BLaER1 treated with 17β-estradiol and CSF1 and Interleukin-3, amounts not matched to agents 10 nM and 100 nM (cell line): ENCODE measurements around the gene PKD1.

Source experiments
- H3K27ac ChIP-seq, 11 experiments: shearing (Covaris generic); formaldehyde crosslinking; 2 replicates each; pipeline ENCODE4 v1.8.1; 2022
- H3K27me3 ChIP-seq, 11 experiments: shearing (Covaris generic); formaldehyde crosslinking; 2 replicates each; pipeline ENCODE4 v1.8.1; 2022
- H3K36me3 ChIP-seq, 11 experiments: shearing (Covaris generic); formaldehyde crosslinking; 2 replicates each; pipeline ENCODE4 v1.8.1; 2022
- H3K4me1 ChIP-seq, 10 experiments: shearing (Covaris generic); formaldehyde crosslinking; 2 replicates each; pipeline ENCODE4 v1.8.1; 2022
- H3K4me2 ChIP-seq, 11 experiments: shearing (Covaris generic); formaldehyde crosslinking; 2 replicates each; pipeline ENCODE4 v1.8.1; 2022
- H3K4me3 ChIP-seq, 10 experiments: shearing (Covaris generic); formaldehyde crosslinking; 2 replicates each; pipeline ENCODE4 v1.8.1; 2022
- H3K9ac ChIP-seq, 11 experiments: shearing (Covaris generic); formaldehyde crosslinking; 2 replicates each; pipeline ENCODE4 v1.8.1; 2022
- H3K9me3 ChIP-seq, 11 experiments: shearing (Covaris generic); formaldehyde crosslinking; replicated peaks in 1 of 11; 2 replicates each; pipeline ENCODE4 v1.8.1; 2022
- H4K20me1 ChIP-seq, 11 experiments: shearing (Covaris generic); formaldehyde crosslinking; 2 replicates each; pipeline ENCODE4 v1.8.1; 2022
- Cebpa-rat ChIP-seq, 11 experiments: shearing (Covaris generic); IDR thresholded peaks; 2 replicates each; pipeline ENCODE4 v1.8.1; 2022

PKD1 gene

DNA sequence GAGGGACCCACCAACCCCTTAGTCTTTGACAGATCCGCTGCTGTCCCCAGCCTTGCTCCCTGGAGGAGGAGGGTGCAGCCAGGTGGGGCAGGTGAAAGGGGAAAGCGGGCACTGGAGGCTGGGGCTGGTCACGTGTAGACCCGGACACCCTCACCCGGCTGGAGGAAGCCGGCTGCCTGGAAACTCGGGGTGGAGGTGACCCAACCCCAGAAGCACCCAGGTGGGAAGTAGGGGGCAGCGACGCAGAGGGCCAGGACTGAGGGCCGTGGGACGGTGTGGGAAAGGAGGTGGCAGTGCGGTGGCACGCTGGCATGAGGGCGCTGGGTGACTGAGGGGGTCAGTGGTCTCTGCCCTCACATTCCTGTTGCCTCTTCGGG lies 22.6 kb upstream of the PKD1 start:
- peaks cover 81 to 91% (median 85%) of the 10 kb centered on the region in 11 experiments for H4K20me1 ChIP-seq
- peak overlapping the region; percentile 40 to 97 (median 80); a peak in 17 of 20 replicates for H3K4me3 ChIP-seq
- H3K9me3 ChIP-seq, result peaks cover 0 to 6% (median 1%) of the 10 kb centered on the region in 11 experiments; a peak in 12 of 22 replicates
- H3K36me3 ChIP-seq, result peaks cover 11 to 47% (median 34%) of the 10 kb centered on the region in 11 experiments
- H3K27ac ChIP-seq, result peak overlapping the region; percentile 76 to 91 (median 86)
- peak overlapping the region; percentile 82 to 95 (median 90) for H3K9ac ChIP-seq
- no peak for TF ChIP-seq Cebpa-rat (IDR thresholded peaks at IDR 0.05)
- H3K4me2 ChIP-seq, result peak overlapping the region; percentile 99 to 100 (median 100)
- peaks cover 56 to 66% (median 61%) of the 10 kb centered on the region in 10 experiments for H3K4me1 ChIP-seq
- H3K27me3 ChIP-seq, result no peaks in the 10 kb centered on the region

DNA sequence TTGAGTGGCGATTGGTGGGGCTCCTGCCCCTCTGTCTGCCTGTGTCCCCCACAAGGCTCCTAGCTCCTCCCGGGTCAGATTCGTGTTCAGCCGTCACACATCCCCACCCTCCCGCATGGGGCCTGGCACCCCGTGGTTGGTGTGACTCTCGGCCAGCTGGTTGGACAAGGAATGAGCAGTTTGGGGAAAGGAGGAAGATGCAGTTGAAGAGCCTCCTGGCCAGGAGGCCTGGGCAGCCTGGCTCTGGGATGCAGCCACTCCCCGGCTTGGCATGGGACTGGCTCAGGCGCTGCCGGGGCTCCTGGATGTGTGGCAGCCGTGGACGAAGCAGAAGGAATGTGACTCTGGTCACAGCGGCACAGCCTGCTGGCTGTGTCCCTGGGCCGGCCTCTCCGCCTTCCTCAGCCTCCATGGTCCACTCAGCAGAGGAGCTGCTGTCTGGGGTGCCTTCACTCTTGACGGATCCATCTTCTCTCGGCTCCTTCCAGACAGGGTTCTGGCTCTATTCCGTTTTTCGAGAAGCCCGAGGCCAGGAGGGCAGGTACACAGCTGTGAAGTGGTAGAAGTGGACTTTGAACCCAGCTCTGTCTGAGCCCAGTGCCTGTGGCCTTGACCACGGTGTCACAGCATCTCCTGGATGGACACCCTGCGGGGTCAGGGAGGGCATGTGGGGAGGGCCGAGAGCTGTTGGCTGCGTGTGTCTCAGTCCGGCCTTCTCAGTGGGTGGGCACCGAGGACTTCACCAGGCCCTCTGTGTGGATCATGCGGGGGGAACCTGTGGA lies 22.0 kb upstream of the PKD1 start:
- TF ChIP-seq Cebpa-rat (IDR thresholded peaks at IDR 0.05), result no peak
- H3K4me3 ChIP-seq, result peak overlapping the region; percentile 79 to 97 (median 88); a peak in 19 of 20 replicates
- peak overlapping the region; percentile 82 to 95 (median 90) for H3K9ac ChIP-seq
- no peaks in the 10 kb centered on the region for H3K27me3 ChIP-seq
- H3K9me3 ChIP-seq, result peaks cover 0 to 4% (median 0%) of the 10 kb centered on the region in 11 experiments; a peak in 3 of 22 replicates
- H3K27ac ChIP-seq, result peak overlapping the region; percentile 79 to 91 (median 86)
- H3K4me2 ChIP-seq, result peak overlapping the region; percentile 99 to 100 (median 100)
- H3K4me1 ChIP-seq, result peaks cover 60 to 68% (median 65%) of the 10 kb centered on the region in 10 experiments
- H4K20me1 ChIP-seq, result peaks cover 81 to 91% (median 86%) of the 10 kb centered on the region in 11 experiments
- peaks cover 14 to 47% (median 34%) of the 10 kb centered on the region in 11 experiments; a peak in 21 of 22 replicates for H3K36me3 ChIP-seq

DNA sequence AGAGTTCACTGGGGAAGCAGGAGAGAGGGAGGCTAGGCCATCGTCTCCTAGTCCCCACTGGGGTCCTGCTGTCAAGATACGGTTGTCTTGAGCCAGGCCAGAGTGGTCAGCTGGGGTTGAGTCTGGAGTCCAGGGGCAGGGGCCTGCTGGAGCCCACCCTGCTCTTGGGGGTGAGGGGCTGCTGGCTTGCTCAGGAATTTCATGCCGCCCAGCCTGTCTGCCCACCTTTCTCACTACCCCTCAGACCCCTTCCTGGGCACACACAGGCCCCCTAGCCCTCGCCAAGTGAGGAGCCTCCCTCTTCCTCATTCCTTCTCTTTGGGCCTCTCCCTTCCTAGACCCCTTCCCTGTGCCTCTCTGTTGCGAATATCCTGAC lies 21.1 kb upstream of the PKD1 start:
- Histone ChIP-seq H3K9ac (peak overlapping the region; percentile 82 to 95 (median 90)), H3K36me3 (peaks cover 21 to 47% (median 38%) of the 10 kb centered on the region in 11 experiments; a peak in 21 of 22 replicates), H3K27ac (peak overlapping the region; percentile 79 to 91 (median 86)), H3K27me3 (no peaks in the 10 kb centered on the region), H3K9me3 (peaks cover 0 to 4% (median 0%) of the 10 kb centered on the region in 11 experiments; a peak in 1 of 22 replicates), H3K4me2 (peak overlapping the region; percentile 99 to 100 (median 100)), H3K4me3 (peak overlapping the region; percentile 79 to 97 (median 88)), H3K4me1 (peaks cover 63 to 69% (median 65%) of the 10 kb centered on the region in 10 experiments), H4K20me1 (peaks cover 81 to 91% (median 86%) of the 10 kb centered on the region in 11 experiments)
- TF ChIP-seq Cebpa-rat (IDR thresholded peaks at IDR 0.05), result no peak

DNA sequence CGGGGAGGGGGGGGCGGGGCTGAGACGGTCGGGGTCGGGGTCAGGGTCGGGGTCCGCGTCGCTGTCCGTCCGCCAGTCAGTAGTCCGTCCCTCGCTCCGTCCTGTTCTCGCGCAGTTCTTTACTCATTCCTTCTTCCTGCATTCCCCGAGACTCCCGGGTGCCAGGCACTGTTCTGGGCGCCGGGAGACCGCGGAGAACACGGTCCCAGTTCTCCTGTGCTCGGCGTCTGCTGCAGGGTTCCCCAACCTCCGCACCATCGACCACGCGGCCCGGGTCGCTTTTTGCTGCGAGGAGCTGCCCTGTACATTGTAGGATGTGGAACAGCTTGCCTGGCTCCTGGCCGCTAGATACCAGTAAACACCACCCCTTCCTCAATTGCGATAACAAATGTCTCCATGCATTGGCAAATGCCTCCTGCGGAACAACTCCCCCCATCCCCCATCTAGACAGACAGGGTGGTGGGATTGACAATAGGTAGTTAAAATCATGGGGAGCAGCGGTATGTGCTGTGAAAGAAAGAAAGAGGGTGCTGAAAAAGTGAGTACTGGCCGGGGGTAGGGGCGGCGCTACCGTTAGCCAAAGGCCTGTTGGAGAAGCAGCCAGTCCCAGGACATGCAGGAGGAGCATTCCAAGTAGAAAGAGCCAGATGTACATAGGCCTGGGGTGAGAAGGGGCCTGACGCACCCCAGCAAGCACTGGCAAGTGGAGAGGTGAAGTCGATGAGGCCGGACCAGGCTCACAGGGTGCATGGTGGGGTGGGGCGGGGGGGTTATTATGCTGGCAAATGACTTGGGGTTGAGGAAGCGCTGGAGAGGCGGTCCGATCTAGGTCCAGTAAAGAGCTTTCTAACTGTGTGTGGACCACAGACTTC lies 20.5 kb upstream of the PKD1 start:
- Histone ChIP-seq H3K4me3 (peak overlapping the region; percentile 79 to 97 (median 88)), H4K20me1 (peaks cover 81 to 91% (median 86%) of the 10 kb centered on the region in 11 experiments), H3K36me3 (peaks cover 27 to 47% (median 42%) of the 10 kb centered on the region in 11 experiments), H3K9ac (peak overlapping the region; percentile 82 to 95 (median 90)), H3K4me1 (peaks cover 63 to 69% (median 65%) of the 10 kb centered on the region in 10 experiments), H3K27me3 (no peaks in the 10 kb centered on the region), H3K9me3 (peaks cover 0 to 4% (median 0%) of the 10 kb centered on the region in 11 experiments; a peak in 1 of 22 replicates), H3K27ac (peak overlapping the region; percentile 79 to 91 (median 86)), H3K4me2 (peak overlapping the region; percentile 99 to 100 (median 100))
- no peak for TF ChIP-seq Cebpa-rat (IDR thresholded peaks at IDR 0.05)

DNA sequence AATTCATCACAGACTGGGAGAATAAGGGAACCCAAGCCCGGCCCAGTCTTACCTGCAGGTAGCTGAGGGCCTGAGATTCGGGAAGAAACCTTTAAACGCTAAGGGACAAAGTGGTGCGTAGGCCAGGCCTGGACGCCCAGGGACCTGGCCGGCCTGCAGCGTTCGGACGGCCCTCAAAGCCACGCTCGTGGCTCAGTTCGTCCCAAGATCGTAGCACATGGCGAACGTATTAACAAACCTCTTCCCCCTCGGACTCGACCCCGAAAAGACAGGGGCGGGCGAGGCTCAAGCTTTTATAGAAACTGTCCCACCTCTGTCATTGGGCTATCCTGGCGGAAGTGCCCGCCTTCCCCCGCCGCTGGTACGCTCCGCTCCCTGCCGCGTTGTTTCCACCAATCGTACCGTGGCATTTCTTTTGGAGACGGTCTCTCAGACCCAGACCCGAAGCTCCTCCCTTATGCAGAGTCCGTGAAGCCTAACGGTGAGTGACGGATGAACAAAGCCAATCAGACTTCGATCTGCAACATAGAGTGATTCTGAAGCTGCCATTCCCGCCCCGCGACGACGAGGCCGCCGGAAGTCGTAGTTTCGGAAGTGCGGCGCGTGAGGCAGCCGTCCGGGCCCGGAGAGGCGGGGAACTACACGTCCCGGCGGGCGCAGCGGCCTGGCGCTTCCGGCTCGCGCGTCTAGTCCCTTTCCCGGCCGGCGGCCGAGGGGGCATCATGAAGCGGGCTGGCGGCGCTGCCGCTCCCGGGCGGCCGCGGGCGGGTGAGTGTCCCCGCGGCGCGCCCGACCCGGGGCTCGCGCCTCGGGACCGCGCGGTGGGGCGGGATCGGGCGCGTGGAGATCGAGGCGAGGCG lies 19.6 kb upstream of the PKD1 start, which contains the start of gene TRAF7:
Gene TRAF7 (plus strand): TSS at position 692 of the 860 bp plus-strand sequence. CDS start 8,139 bp downstream, outside the sequence.
- Histone ChIP-seq H3K36me3 (peaks cover 28 to 53% (median 45%) of the 10 kb centered on the region in 11 experiments), H3K27me3 (no peaks in the 10 kb centered on the region), H3K27ac (peak within 1 kb of the TSS; percentile 84 to 93 (median 89)), H3K4me1 (peaks cover 64 to 72% (median 67%) of the 10 kb centered on the region in 10 experiments), H3K4me3 (peak within 1 kb of the TSS; percentile 79 to 97 (median 90)), H3K9ac (peak within 1 kb of the TSS; percentile 83 to 97 (median 94)), H4K20me1 (peaks cover 84 to 91% (median 88%) of the 10 kb centered on the region in 11 experiments), H3K9me3 (peaks cover 0 to 4% (median 0%) of the 10 kb centered on the region in 11 experiments; a peak in 1 of 22 replicates), H3K4me2 (peak within 1 kb of the TSS; percentile 99 to 100 (median 100))
- no peak for TF ChIP-seq Cebpa-rat (IDR thresholded peaks at IDR 0.05)

DNA sequence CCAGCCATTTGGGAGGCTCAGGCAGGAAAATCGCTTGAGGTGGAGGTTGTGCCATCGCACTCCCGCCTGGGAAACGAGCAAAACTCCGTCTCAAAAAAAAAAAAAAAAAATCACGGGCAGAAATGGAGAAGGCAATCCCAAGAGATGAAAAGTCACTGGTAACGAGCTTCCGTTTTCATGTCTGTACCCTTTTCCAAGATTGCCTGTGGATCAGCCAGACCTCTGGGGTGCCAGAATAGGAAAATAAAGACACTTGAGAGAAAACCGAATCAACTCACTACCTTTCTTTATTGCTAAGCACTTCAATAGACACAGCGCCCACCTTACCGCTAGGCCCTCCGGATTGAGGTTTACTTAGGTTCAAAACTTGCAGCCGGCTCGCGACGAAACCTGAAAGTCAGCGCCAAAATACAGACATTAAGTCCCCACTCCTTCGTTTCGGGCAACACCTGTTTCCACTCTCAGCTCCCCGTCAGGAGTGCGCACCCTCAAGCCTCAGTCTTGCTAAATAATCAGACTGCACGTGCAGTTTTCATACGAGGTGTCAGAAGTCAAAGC lies 18.9 kb upstream of the PKD1 start:
- Histone ChIP-seq H3K9ac (peak overlapping the region; percentile 83 to 97 (median 94)), H3K9me3 (peaks cover 0 to 4% (median 0%) of the 10 kb centered on the region in 11 experiments; a peak in 1 of 22 replicates), H3K27me3 (no peaks in the 10 kb centered on the region), H3K4me1 (peaks cover 65 to 72% (median 67%) of the 10 kb centered on the region in 10 experiments), H3K4me3 (peak overlapping the region; percentile 79 to 95 (median 88)), H4K20me1 (peaks cover 84 to 92% (median 88%) of the 10 kb centered on the region in 11 experiments), H3K4me2 (peak overlapping the region; percentile 98 to 100 (median 100)), H3K36me3 (peaks cover 28 to 53% (median 45%) of the 10 kb centered on the region in 11 experiments), H3K27ac (peak overlapping the region; percentile 59 to 93 (median 89))
- no peak for TF ChIP-seq Cebpa-rat (IDR thresholded peaks at IDR 0.05)

DNA sequence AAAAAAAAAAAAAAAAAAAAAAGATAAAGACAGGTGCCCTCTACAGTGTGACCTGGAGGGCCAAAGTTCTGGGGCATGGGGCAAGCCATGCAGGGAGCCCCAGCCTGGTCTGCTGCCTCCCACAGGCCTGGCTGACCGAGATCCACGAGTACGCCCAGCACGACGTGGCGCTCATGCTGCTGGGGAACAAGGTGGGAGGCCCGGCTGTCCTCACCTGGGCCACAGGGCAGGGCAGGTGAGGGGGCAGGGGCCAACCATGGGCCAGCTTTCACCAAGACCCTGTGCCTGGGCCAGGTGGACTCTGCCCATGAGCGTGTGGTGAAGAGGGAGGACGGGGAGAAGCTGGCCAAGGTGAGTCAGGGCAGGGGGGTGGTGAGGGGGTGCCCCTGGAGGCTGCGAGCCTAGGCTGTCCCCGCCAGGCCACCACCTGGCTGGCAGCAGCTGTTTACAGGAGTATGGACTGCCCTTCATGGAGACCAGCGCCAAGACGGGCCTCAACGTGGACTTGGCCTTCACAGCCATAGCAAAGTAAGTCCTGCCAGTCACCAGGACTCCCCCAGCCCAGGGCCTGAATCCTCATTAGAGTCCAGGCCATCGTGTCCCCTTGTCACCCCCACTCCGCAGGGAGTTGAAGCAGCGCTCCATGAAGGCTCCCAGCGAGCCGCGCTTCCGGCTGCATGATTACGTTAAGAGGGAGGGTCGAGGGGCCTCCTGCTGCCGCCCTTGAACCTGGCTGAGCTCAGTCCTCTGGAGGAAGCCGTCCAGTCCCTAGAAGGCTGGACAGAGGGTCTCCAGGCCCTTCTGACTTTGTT lies 17.2 kb upstream of the PKD1 start:
- peaks cover 65 to 72% (median 67%) of the 10 kb centered on the region in 10 experiments for H3K4me1 ChIP-seq
- no peak for TF ChIP-seq Cebpa-rat (IDR thresholded peaks at IDR 0.05)
- peaks cover 84 to 92% (median 88%) of the 10 kb centered on the region in 11 experiments for H4K20me1 ChIP-seq
- H3K4me2 ChIP-seq, result peak overlapping the region; percentile 98 to 100 (median 100)
- peak overlapping the region in 10 of 11 experiments; percentile 66 to 93 (median 90); a peak in 19 of 22 replicates for H3K27ac ChIP-seq
- H3K36me3 ChIP-seq, result peaks cover 28 to 49% (median 40%) of the 10 kb centered on the region in 11 experiments
- peak overlapping the region; percentile 79 to 95 (median 88) for H3K4me3 ChIP-seq
- no peaks in the 10 kb centered on the region; a peak in 1 of 22 replicates for H3K27me3 ChIP-seq
- peaks cover 0 to 4% (median 0%) of the 10 kb centered on the region in 11 experiments; a peak in 1 of 22 replicates for H3K9me3 ChIP-seq
- peak overlapping the region; percentile 83 to 97 (median 94) for H3K9ac ChIP-seq
